HL-60 (cell line): Measurements from ENCODE around the gene RIPK3.

ENCODE experiments used
- GABPA ChIP-seq: IDR thresholded peaks from 2 replicates; pipeline ENCODE4 v1.6.1; 2012; ENCODE audit warnings: low read depth
- POLR2AphosphoS5 ChIP-seq: IDR thresholded peaks from 2 replicates; pipeline ENCODE4 v1.6.1; 2012; ENCODE audit warnings: low read depth
- TF ChIP-seq, protein P1 (sequence below): IDR thresholded peaks from one replicate; pipeline ENCODE4 v1.5.1; 2011; ENCODE audit warnings: low read length, control low read depth, inconsistent platforms; ENCODE audit not compliant: insufficient read depth
- TF ChIP-seq, protein P2 (sequence below): IDR thresholded peaks from 2 replicates; pipeline ENCODE4 v1.6.1; 2012; ENCODE audit warnings: low read depth; ENCODE audit not compliant: insufficient replicate concordance

DNA sequence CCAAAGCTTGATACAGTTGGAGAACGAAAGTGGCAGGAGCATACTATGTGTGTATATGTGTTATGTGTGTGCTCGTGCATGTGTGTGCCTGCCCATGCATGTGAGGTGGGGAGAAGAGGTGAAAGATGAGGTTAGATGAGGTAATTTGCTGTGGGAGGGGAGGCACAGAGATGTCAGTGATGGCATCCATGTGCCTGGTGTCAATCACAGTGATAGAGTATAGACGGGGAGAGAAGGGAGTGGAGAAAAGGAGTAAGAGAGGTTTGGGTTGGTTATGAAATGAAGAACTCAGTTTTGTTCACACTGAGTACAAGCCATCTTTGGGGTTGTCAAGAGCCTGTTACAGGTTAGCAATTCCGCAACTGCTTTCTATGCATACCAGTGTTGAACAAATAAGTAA, 44.4 kb upstream of the RIPK3 start:
- TF ChIP-seq, protein P1, sequence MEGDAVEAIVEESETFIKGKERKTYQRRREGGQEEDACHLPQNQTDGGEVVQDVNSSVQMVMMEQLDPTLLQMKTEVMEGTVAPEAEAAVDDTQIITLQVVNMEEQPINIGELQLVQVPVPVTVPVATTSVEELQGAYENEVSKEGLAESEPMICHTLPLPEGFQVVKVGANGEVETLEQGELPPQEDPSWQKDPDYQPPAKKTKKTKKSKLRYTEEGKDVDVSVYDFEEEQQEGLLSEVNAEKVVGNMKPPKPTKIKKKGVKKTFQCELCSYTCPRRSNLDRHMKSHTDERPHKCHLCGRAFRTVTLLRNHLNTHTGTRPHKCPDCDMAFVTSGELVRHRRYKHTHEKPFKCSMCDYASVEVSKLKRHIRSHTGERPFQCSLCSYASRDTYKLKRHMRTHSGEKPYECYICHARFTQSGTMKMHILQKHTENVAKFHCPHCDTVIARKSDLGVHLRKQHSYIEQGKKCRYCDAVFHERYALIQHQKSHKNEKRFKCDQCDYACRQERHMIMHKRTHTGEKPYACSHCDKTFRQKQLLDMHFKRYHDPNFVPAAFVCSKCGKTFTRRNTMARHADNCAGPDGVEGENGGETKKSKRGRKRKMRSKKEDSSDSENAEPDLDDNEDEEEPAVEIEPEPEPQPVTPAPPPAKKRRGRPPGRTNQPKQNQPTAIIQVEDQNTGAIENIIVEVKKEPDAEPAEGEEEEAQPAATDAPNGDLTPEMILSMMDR: no peak
- TF ChIP-seq POLR2AphosphoS5 (no peak), GABPA (no peak)
- TF ChIP-seq, protein P2, sequence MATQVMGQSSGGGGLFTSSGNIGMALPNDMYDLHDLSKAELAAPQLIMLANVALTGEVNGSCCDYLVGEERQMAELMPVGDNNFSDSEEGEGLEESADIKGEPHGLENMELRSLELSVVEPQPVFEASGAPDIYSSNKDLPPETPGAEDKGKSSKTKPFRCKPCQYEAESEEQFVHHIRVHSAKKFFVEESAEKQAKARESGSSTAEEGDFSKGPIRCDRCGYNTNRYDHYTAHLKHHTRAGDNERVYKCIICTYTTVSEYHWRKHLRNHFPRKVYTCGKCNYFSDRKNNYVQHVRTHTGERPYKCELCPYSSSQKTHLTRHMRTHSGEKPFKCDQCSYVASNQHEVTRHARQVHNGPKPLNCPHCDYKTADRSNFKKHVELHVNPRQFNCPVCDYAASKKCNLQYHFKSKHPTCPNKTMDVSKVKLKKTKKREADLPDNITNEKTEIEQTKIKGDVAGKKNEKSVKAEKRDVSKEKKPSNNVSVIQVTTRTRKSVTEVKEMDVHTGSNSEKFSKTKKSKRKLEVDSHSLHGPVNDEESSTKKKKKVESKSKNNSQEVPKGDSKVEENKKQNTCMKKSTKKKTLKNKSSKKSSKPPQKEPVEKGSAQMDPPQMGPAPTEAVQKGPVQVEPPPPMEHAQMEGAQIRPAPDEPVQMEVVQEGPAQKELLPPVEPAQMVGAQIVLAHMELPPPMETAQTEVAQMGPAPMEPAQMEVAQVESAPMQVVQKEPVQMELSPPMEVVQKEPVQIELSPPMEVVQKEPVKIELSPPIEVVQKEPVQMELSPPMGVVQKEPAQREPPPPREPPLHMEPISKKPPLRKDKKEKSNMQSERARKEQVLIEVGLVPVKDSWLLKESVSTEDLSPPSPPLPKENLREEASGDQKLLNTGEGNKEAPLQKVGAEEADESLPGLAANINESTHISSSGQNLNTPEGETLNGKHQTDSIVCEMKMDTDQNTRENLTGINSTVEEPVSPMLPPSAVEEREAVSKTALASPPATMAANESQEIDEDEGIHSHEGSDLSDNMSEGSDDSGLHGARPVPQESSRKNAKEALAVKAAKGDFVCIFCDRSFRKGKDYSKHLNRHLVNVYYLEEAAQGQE: no peak
